NB4 (cell line): Measurements from ENCODE around the gene KIF13A.

Experiments used
- DNase-seq: peaks from one replicate; pipeline ENCODE4 v3.0.0; 2010; ENCODE audit warnings: low read depth
- H3K4me3 ChIP-seq: one replicate; pipeline ENCODE4 v1.5.1; 2011; ENCODE audit warnings: mild to moderate bottlenecking, low read depth, low read length, moderate library complexity
- MYC ChIP-seq: IDR thresholded peaks from 2 replicates; pipeline ENCODE4 v1.6.1; 2011; ENCODE audit warnings: low read depth, low read length
- POLR2A ChIP-seq: IDR thresholded peaks from 2 replicates; pipeline ENCODE4 v1.6.1; 2011; ENCODE audit warnings: mild to moderate bottlenecking; ENCODE audit not compliant: insufficient read length; ENCODE audit errors: extremely low read depth
- TF ChIP-seq, protein P1 (sequence below): IDR thresholded peaks from 2 replicates; pipeline ENCODE4 v1.6.1; 2011; ENCODE audit warnings: low read depth, low read length
- TF ChIP-seq, protein P2 (sequence below): IDR thresholded peaks from one replicate; pipeline ENCODE4 v1.5.1; 2012; ENCODE audit warnings: low read depth, low read length

The KIF13A gene

GRCh38 chr6:17817763-17818162, 169.7 kb downstream of the KIF13A start:
- DNase-seq, result no peak
- H3K4me3 ChIP-seq, result no peak overlapping the region
- TF ChIP-seq, protein P1, sequence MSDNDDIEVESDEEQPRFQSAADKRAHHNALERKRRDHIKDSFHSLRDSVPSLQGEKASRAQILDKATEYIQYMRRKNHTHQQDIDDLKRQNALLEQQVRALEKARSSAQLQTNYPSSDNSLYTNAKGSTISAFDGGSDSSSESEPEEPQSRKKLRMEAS, result no peak
- TF ChIP-seq MYC (no peak), POLR2A (no peak)
- TF ChIP-seq, protein P2, sequence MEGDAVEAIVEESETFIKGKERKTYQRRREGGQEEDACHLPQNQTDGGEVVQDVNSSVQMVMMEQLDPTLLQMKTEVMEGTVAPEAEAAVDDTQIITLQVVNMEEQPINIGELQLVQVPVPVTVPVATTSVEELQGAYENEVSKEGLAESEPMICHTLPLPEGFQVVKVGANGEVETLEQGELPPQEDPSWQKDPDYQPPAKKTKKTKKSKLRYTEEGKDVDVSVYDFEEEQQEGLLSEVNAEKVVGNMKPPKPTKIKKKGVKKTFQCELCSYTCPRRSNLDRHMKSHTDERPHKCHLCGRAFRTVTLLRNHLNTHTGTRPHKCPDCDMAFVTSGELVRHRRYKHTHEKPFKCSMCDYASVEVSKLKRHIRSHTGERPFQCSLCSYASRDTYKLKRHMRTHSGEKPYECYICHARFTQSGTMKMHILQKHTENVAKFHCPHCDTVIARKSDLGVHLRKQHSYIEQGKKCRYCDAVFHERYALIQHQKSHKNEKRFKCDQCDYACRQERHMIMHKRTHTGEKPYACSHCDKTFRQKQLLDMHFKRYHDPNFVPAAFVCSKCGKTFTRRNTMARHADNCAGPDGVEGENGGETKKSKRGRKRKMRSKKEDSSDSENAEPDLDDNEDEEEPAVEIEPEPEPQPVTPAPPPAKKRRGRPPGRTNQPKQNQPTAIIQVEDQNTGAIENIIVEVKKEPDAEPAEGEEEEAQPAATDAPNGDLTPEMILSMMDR, result no peak

- TF ChIP-seq POLR2A (no peak), MYC (no peak)
- TF ChIP-seq, protein P1, result no peak
- TF ChIP-seq, protein P2, result no peak
- peak; percentile 10 for DNase-seq
- no peak overlapping the region for H3K4me3 ChIP-seq
Measured at GRCh38 chr6:17816921-17817611, 170.4 kb downstream of the KIF13A start.

- no peak for TF ChIP-seq POLR2A
- TF ChIP-seq, protein P1, result no peak
- TF ChIP-seq, protein P2, result no peak
- TF ChIP-seq MYC, result no peak
- DNase-seq, result no peak
Measured at GRCh38 chr6:17813542-17813941, 173.9 kb downstream of the KIF13A start.

DNA sequence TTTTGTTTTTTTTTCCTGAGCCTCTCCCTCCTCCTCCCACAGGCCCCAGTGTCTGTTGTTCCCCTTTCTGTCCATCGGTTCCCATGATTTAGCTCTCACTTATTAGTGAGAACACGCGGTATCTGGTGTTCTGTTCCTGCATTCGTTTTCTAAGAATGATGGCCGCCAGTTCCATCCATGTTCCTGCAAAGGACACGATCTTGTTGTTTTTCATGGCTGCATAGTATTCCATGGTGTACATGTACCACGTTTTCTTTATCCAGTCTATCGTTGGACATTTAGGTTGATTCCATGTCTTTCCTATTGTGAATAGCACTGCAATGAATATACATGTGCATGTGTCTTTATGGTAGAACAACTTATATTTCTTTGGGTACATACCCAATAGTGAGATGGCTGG, 175.1 kb downstream of the KIF13A start:
- TF ChIP-seq, protein P2, result no peak
- TF ChIP-seq POLR2A, result no peak
- TF ChIP-seq MYC, result no peak
- TF ChIP-seq, protein P1, result no peak
- no peak for DNase-seq
- H3K4me3 ChIP-seq, result no peak overlapping the region

More at GRCh38 chr6:17813542-17813941, 173.9 kb downstream of the KIF13A start:
- H3K4me3 ChIP-seq, result no peak overlapping the region

DNA sequence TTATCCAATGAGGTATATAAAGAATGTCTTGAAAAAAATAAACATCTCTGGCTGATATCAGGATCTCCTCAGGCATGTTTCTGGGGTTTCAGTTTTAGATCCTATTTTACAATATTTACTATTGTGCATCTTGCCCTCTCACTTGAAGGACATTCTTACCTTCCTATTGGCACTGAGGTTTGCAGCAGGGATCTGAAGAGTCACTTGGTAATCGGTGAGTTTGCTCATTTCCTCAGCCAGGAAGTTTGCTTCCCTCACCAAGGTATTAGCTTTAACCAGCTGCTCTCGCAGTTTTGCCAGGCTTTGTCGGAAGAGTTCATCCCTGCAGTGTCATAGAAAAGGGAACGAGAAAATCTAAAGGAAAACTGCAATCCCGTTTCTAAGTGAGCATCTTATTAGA, 178.8 kb downstream of the KIF13A start:
- TF ChIP-seq, protein P1, result no peak
- TF ChIP-seq MYC (no peak), POLR2A (no peak)
- TF ChIP-seq, protein P2, result no peak
- H3K4me3 ChIP-seq, result peak overlapping the region; percentile 8
- DNase-seq, result peak; percentile 49
